ENCODE data around the gene SH3PXD2A.

The SH3PXD2A gene

DNA sequence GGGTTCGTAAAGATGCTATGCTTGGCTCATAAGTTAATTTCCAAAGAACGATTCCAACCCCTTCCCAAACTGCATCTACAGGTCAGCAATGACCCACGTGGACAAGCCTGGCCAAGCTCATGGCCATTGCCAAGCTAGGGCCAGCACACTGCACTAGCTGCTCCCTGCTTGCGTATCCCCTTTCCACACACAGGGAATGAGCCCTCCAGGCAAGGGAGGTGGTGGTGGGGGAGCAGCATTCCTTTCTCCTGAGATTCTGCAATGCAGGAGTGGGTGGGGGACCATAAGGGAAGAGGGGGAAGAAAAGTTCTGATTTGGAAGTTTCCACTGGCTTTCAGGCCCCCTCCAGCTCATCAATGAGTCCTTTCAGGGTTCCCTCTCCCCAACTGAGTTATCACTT is 56.0 kb downstream of the SH3PXD2A start:
- peaks cover 2% of the 10 kb centered on the region; the same call in 1 of the 2 replicates for H3K4me1 ChIP-seq
- H3K36me3 ChIP-seq = no peaks in the 10 kb centered on the region
- H3K27me3 ChIP-seq = no peaks in the 10 kb centered on the region
- DNase-seq = no peak
- TF ChIP-seq, protein P1, sequence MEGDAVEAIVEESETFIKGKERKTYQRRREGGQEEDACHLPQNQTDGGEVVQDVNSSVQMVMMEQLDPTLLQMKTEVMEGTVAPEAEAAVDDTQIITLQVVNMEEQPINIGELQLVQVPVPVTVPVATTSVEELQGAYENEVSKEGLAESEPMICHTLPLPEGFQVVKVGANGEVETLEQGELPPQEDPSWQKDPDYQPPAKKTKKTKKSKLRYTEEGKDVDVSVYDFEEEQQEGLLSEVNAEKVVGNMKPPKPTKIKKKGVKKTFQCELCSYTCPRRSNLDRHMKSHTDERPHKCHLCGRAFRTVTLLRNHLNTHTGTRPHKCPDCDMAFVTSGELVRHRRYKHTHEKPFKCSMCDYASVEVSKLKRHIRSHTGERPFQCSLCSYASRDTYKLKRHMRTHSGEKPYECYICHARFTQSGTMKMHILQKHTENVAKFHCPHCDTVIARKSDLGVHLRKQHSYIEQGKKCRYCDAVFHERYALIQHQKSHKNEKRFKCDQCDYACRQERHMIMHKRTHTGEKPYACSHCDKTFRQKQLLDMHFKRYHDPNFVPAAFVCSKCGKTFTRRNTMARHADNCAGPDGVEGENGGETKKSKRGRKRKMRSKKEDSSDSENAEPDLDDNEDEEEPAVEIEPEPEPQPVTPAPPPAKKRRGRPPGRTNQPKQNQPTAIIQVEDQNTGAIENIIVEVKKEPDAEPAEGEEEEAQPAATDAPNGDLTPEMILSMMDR (IDR thresholded peaks at IDR 0.05; ENCODE audit: low read depth, low read length) = no peak
- no peaks in the 10 kb centered on the region for H3K9me3 ChIP-seq
- no peak overlapping the region for H3K4me3 ChIP-seq (ENCODE audit: low read depth, low read length)

DNA sequence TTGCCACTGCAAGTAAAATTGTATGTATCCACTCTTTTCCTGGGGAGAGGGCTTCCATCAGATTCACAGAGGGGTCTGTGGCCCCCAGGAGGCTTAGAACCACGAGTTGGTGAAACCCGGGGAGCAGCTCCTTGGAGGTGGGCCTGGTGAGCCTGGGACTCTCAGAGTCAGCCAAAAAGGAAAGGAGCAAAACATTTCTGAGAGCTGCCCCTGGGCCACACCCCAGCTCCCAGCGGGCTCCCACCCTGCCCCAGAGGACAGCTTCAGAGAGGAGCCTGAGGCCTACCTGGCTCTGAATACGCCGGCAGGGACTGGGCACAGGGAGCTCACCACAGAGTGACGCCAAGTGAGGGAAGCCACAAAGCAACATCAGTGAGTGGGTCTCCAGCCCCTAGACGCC is 56.9 kb downstream of the SH3PXD2A start:
- Histone ChIP-seq H3K4me1 (no peaks in the 10 kb centered on the region; the same call in 1 of the 2 replicates), H3K36me3 (no peaks in the 10 kb centered on the region), H3K27me3 (no peaks in the 10 kb centered on the region), H3K4me3 (ENCODE audit: low read depth, low read length) (no peak overlapping the region), H3K9me3 (no peaks in the 10 kb centered on the region)
- TF ChIP-seq, protein P1 (IDR thresholded peaks at IDR 0.05; ENCODE audit: low read depth, low read length) = no peak
- DNase-seq = no peak

DNA sequence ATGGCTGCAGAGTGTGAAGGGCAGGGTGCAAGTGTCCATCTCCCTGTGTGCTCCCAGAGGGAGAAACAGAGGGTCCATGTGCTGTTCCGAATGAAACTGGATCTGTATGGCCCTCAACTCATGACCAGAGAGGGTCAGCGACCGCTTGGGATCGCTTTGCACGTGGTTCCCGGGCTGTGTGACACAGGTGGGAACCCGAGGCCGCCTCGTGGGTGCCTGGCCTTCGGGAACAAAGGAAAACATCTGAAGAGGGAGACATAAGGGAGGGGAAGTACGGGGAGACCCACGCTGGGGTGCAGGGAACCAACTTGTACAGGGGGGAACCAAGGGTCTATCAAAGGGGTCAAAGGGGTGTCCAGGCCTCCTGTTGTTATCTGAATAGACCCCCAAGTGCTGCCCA is 57.5 kb downstream of the SH3PXD2A start:
- no peak for DNase-seq
- Histone ChIP-seq H3K9me3 (no peaks in the 10 kb centered on the region), H3K36me3 (no peaks in the 10 kb centered on the region), H3K27me3 (no peaks in the 10 kb centered on the region), H3K4me1 (no peaks in the 10 kb centered on the region), H3K4me3 (ENCODE audit: low read depth, low read length) (no peak overlapping the region)
- TF ChIP-seq, protein P1 (IDR thresholded peaks at IDR 0.05; ENCODE audit: low read depth, low read length) = no peak

DNA sequence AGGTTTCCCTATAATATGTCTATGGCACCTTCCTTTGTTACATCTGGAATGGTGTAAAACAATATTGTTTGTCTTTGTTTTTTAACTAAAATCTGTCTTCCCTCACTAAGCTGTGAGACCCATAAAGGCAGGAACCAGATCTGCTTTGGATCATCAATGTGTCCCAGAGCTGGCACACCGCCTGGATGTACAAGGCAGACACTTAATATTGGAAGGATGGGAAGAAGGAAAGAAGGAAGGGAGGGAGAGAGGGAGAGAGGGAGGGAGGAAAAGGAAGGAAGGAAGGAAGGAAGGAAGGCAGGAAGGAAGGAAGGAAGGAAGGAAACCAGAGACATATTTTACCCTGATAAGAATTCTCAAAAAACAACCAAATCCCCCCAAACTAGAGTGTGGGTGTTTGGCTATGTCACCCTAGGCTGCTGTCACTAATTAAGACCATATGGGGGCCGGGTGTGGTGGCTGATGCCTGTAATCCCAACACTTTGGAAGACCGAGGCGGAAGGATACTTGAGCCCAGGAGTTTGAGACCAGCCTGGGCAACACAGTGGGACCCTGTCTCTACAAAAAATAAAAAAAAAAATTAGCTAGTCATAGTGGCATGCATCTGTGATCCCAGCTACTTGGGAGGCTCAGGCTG is 59.6 kb downstream of the SH3PXD2A start:
- Histone ChIP-seq H3K27me3 (no peaks in the 10 kb centered on the region), H3K36me3 (no peaks in the 10 kb centered on the region), H3K4me1 (no peaks in the 10 kb centered on the region), H3K9me3 (no peaks in the 10 kb centered on the region), H3K4me3 (ENCODE audit: low read depth, low read length) (no peak overlapping the region)
- TF ChIP-seq, protein P1 (IDR thresholded peaks at IDR 0.05; ENCODE audit: low read depth, low read length) = no peak
- DNase-seq = no peak

DNA sequence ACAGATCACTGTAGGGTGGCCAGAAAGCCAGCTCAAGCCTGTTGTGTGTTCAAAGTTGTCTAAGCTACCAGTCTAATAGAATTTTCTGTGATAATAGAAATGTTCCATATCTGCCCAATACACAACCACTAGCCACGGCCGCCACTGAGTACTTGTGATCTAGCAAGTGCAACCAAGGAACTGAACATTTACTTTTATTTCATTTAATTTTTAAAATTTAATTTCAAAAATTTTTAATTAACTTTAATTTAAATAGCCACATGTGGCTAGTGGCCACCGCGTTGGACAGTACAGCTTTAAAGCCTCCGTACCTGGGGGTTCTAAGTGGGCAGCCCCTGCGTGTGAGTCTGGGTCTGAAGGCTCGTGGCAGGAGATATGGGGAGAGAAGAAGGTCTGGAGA is 60.4 kb downstream of the SH3PXD2A start:
- no peaks in the 10 kb centered on the region for H3K27me3 ChIP-seq
- no peaks in the 10 kb centered on the region for H3K36me3 ChIP-seq
- no peak for DNase-seq
- no peaks in the 10 kb centered on the region for H3K9me3 ChIP-seq
- H3K4me3 ChIP-seq (ENCODE audit: low read depth, low read length) = no peak overlapping the region
- TF ChIP-seq, protein P1 (IDR thresholded peaks at IDR 0.05; ENCODE audit: low read depth, low read length) = no peak
- no peaks in the 10 kb centered on the region for H3K4me1 ChIP-seq

DNA sequence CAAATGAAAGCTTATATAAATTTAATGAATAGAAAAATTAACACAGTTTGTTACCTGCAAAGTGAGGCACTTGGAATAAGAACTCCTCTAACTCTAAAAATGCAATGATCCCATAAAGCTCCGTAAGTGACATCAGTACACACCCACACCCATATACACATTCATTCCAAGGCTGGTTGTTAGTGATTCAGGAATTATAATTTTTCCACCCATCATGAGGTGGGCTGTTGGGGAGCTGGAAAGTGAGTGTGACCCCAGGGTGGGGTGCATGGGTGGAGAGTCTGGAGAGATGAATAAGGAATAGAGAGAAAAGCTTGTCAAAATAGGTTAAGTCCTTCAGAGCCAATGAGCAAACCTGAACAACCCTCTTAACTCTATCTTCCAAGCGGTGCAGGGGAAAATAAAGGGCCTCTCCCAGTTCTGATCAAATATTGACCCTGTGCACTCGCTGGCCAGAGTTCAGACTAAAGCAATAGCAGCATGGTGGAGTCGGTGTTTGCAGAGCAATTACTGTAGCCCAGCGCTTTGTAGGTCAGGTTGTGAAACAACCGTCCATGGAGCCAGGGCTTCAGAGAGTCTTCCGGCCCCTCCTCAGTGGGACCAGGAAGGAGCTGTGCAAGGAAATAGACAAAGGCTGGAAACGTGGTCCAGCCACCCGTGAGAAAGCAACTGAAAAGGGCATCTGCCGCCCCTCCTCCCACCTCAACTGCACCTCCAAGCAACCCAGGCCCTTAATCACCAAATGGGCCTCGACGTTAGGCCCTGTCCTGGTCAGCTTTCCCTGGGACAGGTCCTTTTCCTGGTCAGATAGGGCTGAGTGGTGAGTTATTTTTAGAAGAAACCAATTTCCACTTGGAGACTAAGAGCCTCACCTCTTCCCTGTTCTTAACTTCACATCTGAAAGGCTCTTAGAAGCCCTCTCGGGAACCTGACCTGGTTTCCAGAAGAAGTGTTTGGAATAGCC is 61.2 kb downstream of the SH3PXD2A start:
- Histone ChIP-seq H3K4me3 (ENCODE audit: low read depth, low read length) (no peak overlapping the region), H3K9me3 (no peaks in the 10 kb centered on the region), H3K27me3 (no peaks in the 10 kb centered on the region), H3K4me1 (no peaks in the 10 kb centered on the region), H3K36me3 (no peaks in the 10 kb centered on the region)
- TF ChIP-seq, protein P1 (IDR thresholded peaks at IDR 0.05; ENCODE audit: low read depth, low read length) = no peak
- DNase-seq = no peak
